Fibroblast of skin of right quadriceps (primary cell): ENCODE data around the gene MRPS15.

Source experiments
- DNase-seq: peaks from one replicate; pipeline ENCODE4 v3.0.0-alpha.2; 2013

The MRPS15 gene

GRCh38 chr1:36456391-36456928 lies 7.7 kb downstream of the MRPS15 start:
- DNase-seq = no peak

- no peak for DNase-seq
These were observed 8.8 kb downstream of the MRPS15 start for GRCh38 chr1:36455386-36455785.

GRCh38 chr1:36453600-36454388 lies 10.4 kb downstream of the MRPS15 start:
- no peak for DNase-seq

GRCh38 chr1:36453051-36453450 lies 11.1 kb downstream of the MRPS15 start:
- DNase-seq = no peak

GRCh38 chr1:36450919-36451305 lies 13.3 kb downstream of the MRPS15 start:
- no peak for DNase-seq

GRCh38 chr1:36450270-36450918 lies 13.8 kb downstream of the MRPS15 start, which contains the start of gene OSCP1:
Gene OSCP1, minus strand, starts transcription at chr1:36450451. Its CDS starts 82 bp downstream, at chr1:36450369.
- DNase-seq = peak; percentile 94

- DNase-seq = no peak
These were observed 15.6 kb downstream of the MRPS15 start for GRCh38 chr1:36448530-36449056.

- DNase-seq = no peak
These were observed 16.7 kb downstream of the MRPS15 start for GRCh38 chr1:36447450-36447849.

GRCh38 chr1:36446746-36447145 lies 17.4 kb downstream of the MRPS15 start:
- DNase-seq = no peak

- no peak for DNase-seq
These were observed 17.9 kb downstream of the MRPS15 start for GRCh38 chr1:36446271-36446670.

GRCh38 chr1:36443297-36443696 lies 20.9 kb downstream of the MRPS15 start:
- DNase-seq = no peak

- DNase-seq = no peak
These were observed 21.8 kb downstream of the MRPS15 start for GRCh38 chr1:36442337-36442736.

- no peak for DNase-seq
These were observed 23.5 kb downstream of the MRPS15 start for GRCh38 chr1:36440646-36441045.

GRCh38 chr1:36440044-36440443 lies 24.1 kb downstream of the MRPS15 start:
- DNase-seq = no peak

- no peak for DNase-seq
These were observed 25.5 kb downstream of the MRPS15 start for GRCh38 chr1:36438715-36439114.

- no peak for DNase-seq
These were observed 27.4 kb downstream of the MRPS15 start for GRCh38 chr1:36436821-36437220.

- DNase-seq = no peak
These were observed 31.1 kb downstream of the MRPS15 start for GRCh38 chr1:36433102-36433501.

- no peak for DNase-seq
These were observed 31.6 kb downstream of the MRPS15 start for GRCh38 chr1:36432616-36433015.

GRCh38 chr1:36425791-36426190 lies 38.4 kb downstream of the MRPS15 start:
- no peak for DNase-seq

- DNase-seq = no peak
These were observed 42.5 kb downstream of the MRPS15 start for GRCh38 chr1:36421649-36422048.

- DNase-seq = peak; percentile 76
These were observed 43.3 kb downstream of the MRPS15 start for GRCh38 chr1:36420836-36421317.

GRCh38 chr1:36420409-36420808 lies 43.8 kb downstream of the MRPS15 start:
- no peak for DNase-seq

GRCh38 chr1:36419569-36419968 lies 44.6 kb downstream of the MRPS15 start:
- DNase-seq = no peak

GRCh38 chr1:36419140-36419539 lies 45.0 kb downstream of the MRPS15 start:
- DNase-seq = no peak
